HG02642 (cell line): ENCODE measurements around the gene UBR2.
"Not testable (repeated sequence)": the region's sequence is repeated elsewhere in the genome, so short reads cannot be mapped to it uniquely, and the experiment has no call there.

Experiments
- ATAC-seq: cut with Tn5 transposase; IDR thresholded peaks from one replicate; pipeline ENCODE4 v1.9.1; 2021; ENCODE audit warnings: mild to moderate bottlenecking; ENCODE audit not compliant: unreplicated experiment, poor library complexity

The UBR2 gene

GRCh38 chr6:42615518-42615917 lies 51.7 kb downstream of the UBR2 start:
- no peak for ATAC-seq

GRCh38 chr6:42616716-42617115 lies 52.9 kb downstream of the UBR2 start:
- ATAC-seq = no peak

GRCh38 chr6:42618105-42618504 lies 54.3 kb downstream of the UBR2 start:
- ATAC-seq = no peak

- no peak for ATAC-seq
Observed at GRCh38 chr6:42618686-42619085, 54.9 kb downstream of the UBR2 start.

GRCh38 chr6:42619963-42620362 lies 56.1 kb downstream of the UBR2 start:
- no peak for ATAC-seq

GRCh38 chr6:42624601-42625000 lies 60.8 kb downstream of the UBR2 start:
- no peak for ATAC-seq

GRCh38 chr6:42627044-42627443 lies 63.2 kb downstream of the UBR2 start:
- ATAC-seq = no peak

GRCh38 chr6:42627674-42628073 lies 63.8 kb downstream of the UBR2 start:
- no peak for ATAC-seq

GRCh38 chr6:42628604-42629003 lies 64.8 kb downstream of the UBR2 start:
- no peak for ATAC-seq

GRCh38 chr6:42629845-42630244 lies 66.0 kb downstream of the UBR2 start:
- no peak for ATAC-seq

- ATAC-seq = no peak
Observed at GRCh38 chr6:42637681-42638080, 73.9 kb downstream of the UBR2 start.

GRCh38 chr6:42642794-42643193 lies 79.0 kb downstream of the UBR2 start:
- no peak for ATAC-seq

- no peak for ATAC-seq
Observed at GRCh38 chr6:42644211-42644610, 80.4 kb downstream of the UBR2 start.

- ATAC-seq = no peak
Observed at GRCh38 chr6:42652024-42652746, 88.4 kb downstream of the UBR2 start.

GRCh38 chr6:42653851-42654250 lies 90.0 kb downstream of the UBR2 start:
- no peak for ATAC-seq

GRCh38 chr6:42659806-42660205 lies 96.0 kb downstream of the UBR2 start:
- no peak for ATAC-seq

GRCh38 chr6:42661540-42662153 lies 97.8 kb downstream of the UBR2 start:
- ATAC-seq = no peak

- no peak for ATAC-seq
Observed at GRCh38 chr6:42664718-42665117, 100.9 kb downstream of the UBR2 start.

GRCh38 chr6:42674368-42674767 lies 110.5 kb downstream of the UBR2 start:
- not testable (repeated sequence) for ATAC-seq

GRCh38 chr6:42674780-42675179 lies 111.0 kb downstream of the UBR2 start:
- no peak for ATAC-seq

GRCh38 chr6:42679358-42679757 lies 115.5 kb downstream of the UBR2 start:
- no peak for ATAC-seq

GRCh38 chr6:42688281-42688680 lies 124.5 kb downstream of the UBR2 start:
- no peak for ATAC-seq
